ENCODE measurements around the gene IPO4.
A peak's percentile ranks its signal among the peaks of the same experiment; 100 is the strongest.

The IPO4 gene

DNA sequence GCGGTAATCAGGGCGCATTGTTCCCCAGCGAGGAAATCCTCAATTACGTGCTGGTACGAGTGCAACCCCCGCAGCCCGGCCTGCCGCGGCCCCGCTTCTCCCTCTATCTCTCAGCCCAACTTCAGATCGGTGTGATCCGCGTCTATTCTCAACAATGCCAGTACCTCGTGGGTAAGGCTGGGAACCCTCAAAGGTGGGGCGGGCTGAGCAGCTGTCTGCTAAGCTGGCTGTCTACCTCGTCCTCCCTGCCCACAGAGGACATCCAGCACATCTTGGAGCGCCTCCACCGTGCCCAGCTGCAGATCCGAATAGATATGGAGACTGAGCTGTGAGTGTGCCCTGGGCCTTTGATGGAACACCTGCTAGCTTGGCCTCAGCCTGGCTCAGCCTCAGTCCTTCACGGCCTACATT is 15.7 kb downstream of the IPO4 start:
- DNase-seq: no peak

DNA sequence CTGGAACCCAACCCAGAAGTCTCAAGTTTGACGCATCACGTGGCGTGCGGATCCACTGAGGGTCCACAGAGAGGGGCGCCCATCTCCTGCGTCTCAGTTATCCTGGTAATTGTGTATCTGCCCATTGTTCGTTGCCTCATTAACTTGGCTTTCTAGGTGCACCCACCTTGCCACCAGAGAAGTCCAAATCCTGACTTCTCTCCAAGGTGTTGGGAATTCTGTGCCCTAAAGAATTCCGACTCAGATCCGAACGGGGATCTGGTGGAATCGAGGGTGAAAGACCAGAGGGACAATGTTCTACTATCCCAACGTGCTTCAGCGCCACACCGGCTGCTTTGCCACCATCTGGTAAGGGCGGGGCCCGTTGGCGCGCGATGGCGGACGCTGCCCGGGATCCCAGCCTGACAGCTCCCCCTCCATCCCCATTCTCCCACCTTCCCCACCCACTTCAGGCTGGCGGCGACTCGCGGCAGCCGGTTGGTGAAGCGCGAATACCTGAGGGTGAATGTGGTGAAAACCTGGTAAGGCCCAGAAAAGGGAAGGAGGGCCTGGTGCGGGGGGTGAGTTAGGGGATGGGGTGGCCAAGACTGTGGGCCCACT is 16.3 kb downstream of the IPO4 start:
- no peak for DNase-seq

DNA sequence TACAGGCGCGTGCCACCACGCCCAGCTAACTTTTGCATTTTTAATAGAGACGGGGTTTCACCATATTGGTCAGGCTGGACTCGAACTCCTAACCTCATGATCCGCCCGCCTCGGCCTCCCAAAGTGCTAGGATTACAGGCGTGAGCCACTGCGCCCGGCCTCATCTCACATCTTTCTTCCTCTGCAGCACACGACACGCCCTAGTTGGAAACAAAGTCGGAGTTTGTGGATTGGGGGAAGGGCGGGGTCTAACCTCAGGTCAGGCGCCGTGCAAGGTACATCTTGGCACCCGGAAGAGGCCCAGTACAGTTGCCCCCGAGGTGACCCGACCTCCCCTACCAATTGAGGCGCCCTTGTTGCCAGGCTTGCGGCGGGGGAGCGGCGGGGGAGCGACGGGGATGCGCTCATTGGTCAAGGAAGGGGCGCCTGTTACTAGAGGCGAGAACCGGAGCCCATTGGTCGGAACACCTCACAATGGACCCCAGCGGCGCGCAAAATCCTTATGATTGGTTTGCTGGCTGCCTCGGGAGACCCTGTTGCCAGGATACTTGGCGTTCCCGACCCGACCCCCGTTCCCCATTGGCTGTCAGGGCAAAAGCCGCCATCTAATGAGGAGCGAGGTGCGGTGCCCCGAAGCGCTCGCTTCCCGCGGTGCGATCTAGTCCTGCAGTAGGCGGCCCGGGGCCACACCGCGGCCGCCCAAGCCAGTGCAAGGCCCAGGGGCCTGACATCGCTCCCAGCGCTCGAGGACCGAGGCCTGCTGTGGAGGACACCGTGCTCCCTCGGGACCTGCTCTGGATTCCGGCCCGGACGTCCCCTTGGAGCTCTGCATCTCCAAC is 17.0 kb downstream of the IPO4 start, which contains the start of gene REC8:
Gene REC8, plus strand, starts transcription at position 659 of the 839 bp plus-strand sequence. CDS start 473 bp downstream, outside the sequence.
- DNase-seq: peak; percentile 94

GRCh38 chr14:24167469-24168114 is 21.0 kb downstream of the IPO4 start:
- DNase-seq: peak; percentile 57

DNA sequence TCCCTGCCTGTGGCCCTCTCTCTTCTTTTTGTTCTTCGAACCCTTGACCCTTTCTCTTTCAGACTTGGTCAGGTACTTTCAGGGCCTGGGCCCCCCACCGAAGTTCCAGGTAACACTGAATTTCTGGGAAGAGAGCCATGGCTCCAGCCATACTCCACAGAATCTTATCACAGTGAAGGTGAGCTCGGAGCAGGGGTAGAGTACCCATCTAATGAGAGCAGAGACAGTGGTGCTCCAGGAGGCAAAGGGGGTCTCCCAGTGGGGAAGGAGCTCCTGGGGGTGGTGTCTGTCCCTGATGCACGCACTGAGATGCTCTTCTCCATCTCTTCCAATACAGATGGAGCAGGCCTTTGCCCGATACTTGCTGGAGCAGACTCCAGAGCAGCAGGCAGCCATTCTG is 22.8 kb downstream of the IPO4 start:
- DNase-seq: no peak

GRCh38 chr14:24164518-24164991 is 24.1 kb downstream of the IPO4 start:
- DNase-seq: no peak

DNA sequence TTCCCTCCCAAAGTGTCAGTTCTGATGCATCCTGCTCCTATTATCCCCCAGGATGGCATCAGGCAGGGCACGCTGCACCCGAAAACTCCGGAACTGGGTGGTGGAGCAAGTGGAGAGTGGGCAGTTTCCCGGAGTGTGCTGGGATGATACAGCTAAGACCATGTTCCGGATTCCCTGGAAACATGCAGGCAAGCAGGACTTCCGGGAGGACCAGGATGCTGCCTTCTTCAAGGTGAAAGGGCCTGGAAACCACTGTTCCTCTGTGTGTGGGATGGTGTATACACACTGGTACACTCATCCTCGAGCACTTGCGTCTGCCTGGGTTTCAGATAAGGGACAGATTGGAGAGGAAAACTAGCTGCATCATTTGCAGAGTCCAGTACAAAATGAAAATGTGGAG is 26.5 kb downstream of the IPO4 start:
- DNase-seq: no peak

DNA sequence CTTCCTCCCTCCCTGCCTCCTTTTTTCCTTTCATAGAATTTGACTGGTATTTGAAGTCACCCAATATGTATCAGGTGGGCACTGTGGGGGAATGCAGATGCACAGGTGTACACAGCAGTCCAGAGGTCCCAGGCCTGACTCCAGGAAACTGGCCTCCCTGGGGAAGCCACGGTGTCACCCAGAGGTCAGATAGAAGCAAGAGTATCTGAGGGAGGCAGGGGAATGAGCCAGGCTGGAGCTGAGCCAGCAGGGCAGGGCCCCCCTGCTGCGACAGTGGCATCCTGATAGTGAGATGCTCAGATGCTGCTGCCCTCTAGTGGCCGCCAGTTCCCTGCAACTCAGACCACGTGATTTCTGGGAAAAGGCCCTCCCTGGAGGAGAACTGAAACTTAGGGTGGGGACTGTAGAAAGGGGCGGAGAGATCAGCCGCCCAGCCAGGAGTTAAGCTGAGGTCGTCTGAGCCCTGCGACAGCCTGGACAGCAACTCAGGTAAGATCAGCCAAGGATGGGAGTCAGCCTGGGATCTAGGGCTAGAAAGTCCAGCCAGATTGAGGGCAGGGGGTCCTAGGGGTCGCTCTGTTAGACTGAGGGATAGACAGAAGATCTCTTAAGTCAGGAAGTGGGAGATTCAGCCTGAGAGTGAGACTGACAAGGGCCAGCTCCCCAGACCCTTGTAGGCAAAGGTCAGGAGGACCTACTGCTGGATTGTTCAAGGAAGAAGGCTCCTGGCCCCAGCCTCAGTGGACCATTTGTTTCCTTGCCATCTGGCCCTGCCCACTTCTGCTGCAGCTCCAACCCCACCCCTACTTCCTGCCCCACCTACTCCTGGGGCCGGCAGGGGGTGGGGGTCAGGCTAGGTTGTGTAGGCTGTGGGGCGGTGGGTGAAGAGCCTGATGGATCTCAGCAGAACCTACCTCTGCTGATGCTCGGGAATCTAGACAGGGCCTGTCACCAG is 27.5 kb downstream of the IPO4 start, which contains the start of gene IRF9:
Gene IRF9, plus strand, starts transcription at position 416 of the 955 bp plus-strand sequence. CDS start 880 bp downstream, outside the sequence.
- peak; percentile 98 for DNase-seq

DNA sequence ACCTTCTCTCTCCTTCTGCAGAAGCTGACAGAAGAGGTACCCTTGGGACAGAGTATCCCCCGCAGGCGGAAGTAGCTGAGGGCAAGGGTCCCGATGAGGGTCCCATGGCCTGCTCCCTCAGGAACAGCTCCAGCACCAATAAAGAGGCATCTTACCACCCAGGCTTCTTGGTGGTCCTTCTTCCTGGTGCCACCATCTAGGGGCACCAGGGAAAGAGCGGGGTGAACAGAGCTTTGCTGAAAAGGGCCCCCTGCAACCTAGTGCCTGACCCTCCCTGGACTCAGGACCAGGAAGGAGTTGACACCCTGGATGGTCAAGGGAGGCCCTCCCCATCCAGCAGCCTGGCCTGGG is 28.1 kb downstream of the IPO4 start:
- no peak for DNase-seq

- DNase-seq: no peak
These were observed 28.7 kb downstream of the IPO4 start for GRCh38 chr14:24159777-24160498.

GRCh38 chr14:24157331-24157730 is 31.3 kb downstream of the IPO4 start:
- no peak for DNase-seq

- DNase-seq: no peak
These were observed 31.8 kb downstream of the IPO4 start for GRCh38 chr14:24156840-24157239.

DNA sequence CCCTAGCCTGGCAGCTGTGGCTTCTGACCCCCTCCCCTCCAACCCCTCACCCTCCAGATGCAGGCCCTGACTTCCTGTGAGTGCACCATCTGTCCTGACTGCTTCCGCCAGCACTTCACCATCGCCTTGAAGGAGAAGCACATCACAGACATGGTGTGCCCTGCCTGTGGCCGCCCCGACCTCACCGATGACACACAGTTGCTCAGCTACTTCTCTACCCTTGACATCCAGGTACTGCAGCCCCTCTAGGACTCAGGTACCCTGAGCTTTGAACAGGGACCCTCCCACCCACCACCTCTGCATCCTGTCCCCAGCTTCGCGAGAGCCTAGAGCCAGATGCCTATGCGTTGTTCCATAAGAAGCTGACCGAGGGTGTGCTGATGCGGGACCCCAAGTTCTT is 33.5 kb downstream of the IPO4 start:
- no peak for DNase-seq

DNA sequence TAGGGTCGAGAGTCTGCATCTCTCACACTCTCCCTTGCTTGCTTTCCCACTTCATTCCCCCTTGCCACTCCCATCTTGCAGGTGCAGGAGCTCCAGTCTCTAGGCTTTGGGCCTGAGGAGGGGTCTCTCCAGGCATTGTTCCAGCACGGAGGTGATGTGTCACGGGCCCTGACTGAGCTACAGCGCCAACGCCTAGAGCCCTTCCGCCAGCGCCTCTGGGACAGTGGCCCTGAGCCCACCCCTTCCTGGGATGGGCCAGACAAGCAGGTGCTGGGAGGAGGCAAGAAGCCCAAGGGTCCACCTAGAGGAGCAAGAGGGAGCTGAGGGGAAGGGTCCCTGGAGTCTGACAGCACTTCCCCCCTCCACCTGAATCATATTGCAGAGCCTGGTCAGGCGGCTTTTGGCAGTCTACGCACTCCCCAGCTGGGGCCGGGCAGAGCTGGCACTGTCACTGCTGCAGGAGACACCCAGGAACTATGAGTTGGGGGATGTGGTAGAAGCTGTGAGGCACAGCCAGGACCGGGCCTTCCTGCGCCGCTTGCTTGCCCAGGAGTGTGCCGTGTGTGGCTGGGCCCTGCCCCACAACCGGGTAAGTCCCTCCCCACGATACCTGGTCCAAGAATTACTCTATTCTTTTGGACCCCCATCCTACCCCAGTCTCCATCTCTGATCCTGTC is 37.1 kb downstream of the IPO4 start:
- no peak for DNase-seq

DNA sequence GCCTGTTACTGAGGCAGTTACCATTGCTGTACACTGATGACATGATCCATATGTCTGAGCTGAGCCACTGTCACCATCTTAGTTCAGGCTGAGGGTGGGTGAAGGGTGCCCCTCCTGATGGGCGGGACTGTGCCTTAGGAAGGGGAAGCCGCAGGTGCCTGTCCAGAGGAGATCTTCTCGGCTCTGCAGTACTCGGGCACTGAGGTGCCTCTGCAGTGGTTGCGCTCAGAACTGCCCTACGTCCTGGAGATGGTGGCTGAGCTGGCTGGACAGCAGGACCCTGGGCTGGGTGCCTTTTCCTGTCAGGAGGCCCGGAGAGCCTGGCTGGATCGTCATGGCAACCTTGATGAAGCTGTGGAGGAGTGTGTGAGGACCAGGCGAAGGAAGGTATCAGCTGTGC is 37.6 kb downstream of the IPO4 start:
- no peak for DNase-seq

GRCh38 chr14:24150567-24150966 is 38.0 kb downstream of the IPO4 start:
- no peak for DNase-seq

- no peak for DNase-seq
These were observed 38.6 kb downstream of the IPO4 start for GRCh38 chr14:24150061-24150460.

- DNase-seq: no peak
These were observed 39.2 kb downstream of the IPO4 start for GRCh38 chr14:24149302-24149969.

DNA sequence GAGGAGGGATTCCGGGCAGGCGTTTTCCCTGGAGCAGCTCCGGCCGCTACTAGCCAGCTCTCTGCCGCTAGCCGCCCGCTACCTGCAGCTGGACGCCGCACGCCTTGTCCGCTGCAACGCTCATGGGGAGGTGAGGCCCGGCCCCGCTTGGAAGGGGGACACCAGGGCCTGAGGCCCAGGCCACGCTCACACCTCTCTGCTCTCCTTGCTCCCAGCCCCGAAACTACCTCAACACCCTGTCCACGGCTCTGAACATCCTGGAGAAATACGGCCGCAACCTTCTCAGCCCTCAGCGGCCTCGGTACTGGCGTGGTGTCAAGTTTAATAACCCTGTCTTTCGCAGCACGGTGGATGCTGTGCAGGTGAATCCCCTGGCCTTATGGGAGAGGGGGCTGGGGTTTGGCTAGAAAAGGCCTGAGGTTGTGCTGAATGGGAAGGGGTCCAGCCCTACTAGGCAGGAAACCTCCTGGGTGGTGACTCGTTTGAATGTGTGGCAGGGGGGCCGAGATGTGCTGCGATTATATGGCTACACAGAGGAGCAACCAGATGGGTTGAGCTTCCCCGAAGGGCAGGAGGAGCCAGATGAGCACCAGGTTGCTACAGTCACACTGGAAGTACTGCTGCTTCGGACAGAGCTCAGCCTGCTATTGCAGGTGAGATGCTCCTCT is 40.7 kb downstream of the IPO4 start:
- DNase-seq: peak; percentile 48
